Stimulated activated CD4-positive, alpha-beta T cell treated with anti-CD3 and anti-CD28 coated beads, TNF-alpha, amount 100 ng/mL, for 4 hours (primary cell): ENCODE data around the gene HACL1.
A peak's percentile ranks its signal among the peaks of the same experiment; 100 is the strongest.
"Not testable (repeated sequence)": the region's sequence is repeated elsewhere in the genome, so short reads cannot be mapped to it uniquely, and the experiment has no call there.

Source experiments
- DNase-seq, 3 experiments: peaks; one replicate each; pipeline ENCODE4 v3.0.0-alpha.2; 2020; ENCODE audit warnings: low read depth in 3 of 3

Gene HACL1

GRCh38 chr3:15630646-15631350 lies 29.4 kb upstream of the HACL1 start:
- no peak for DNase-seq

- DNase-seq: peak in 2 of 3 experiments; percentile 33 to 49
These were observed 28.7 kb upstream of the HACL1 start for GRCh38 chr3:15629860-15630597.

- DNase-seq: no peak
These were observed 27.6 kb upstream of the HACL1 start for GRCh38 chr3:15628967-15629366.

GRCh38 chr3:15623535-15624440 lies 22.4 kb upstream of the HACL1 start:
- no peak for DNase-seq

GRCh38 chr3:15619659-15620464 lies 18.5 kb upstream of the HACL1 start:
- DNase-seq: not testable (repeated sequence)

- no peak for DNase-seq
These were observed 14.7 kb upstream of the HACL1 start for GRCh38 chr3:15616053-15616452.

GRCh38 chr3:15614958-15615357 lies 13.6 kb upstream of the HACL1 start:
- DNase-seq: no peak

- no peak for DNase-seq
These were observed 10.6 kb upstream of the HACL1 start for GRCh38 chr3:15612001-15612400.

- DNase-seq: no peak
These were observed 9.6 kb upstream of the HACL1 start for GRCh38 chr3:15611018-15611417.

- DNase-seq: no peak
These were observed 8.9 kb upstream of the HACL1 start for GRCh38 chr3:15610082-15610759.

GRCh38 chr3:15606434-15606891 lies 5.1 kb upstream of the HACL1 start:
- no peak for DNase-seq

GRCh38 chr3:15604584-15604983 lies 3.2 kb upstream of the HACL1 start:
- not testable (repeated sequence) for DNase-seq

GRCh38 chr3:15602816-15603215 lies 1.4 kb upstream of the HACL1 start:
- DNase-seq: not testable (repeated sequence)

GRCh38 chr3:15602146-15602536 lies 772 bp upstream of the HACL1 start:
- DNase-seq: no peak

- no peak for DNase-seq
These were observed 347 bp downstream of the HACL1 start for GRCh38 chr3:15601046-15601398.

- no peak for DNase-seq
These were observed 5.4 kb downstream of the HACL1 start for GRCh38 chr3:15595955-15596354.

- no peak for DNase-seq
These were observed 8.4 kb downstream of the HACL1 start for GRCh38 chr3:15592968-15593367.

- no peak for DNase-seq
These were observed 9.4 kb downstream of the HACL1 start for GRCh38 chr3:15591928-15592327.

- no peak for DNase-seq
These were observed 10.1 kb downstream of the HACL1 start for GRCh38 chr3:15591242-15591641.

- no peak for DNase-seq
These were observed 16.1 kb downstream of the HACL1 start for GRCh38 chr3:15585111-15585845.
